Ureter (tissue), 1 donor: ENCODE results near the gene CHST15. TPM values are rescaled to one million over a fixed set of nuclear protein-coding genes. Genes with fewer than 3 reads are reported as not detected.

ENCODE experiments used
- DNase-seq: peaks from one replicate; pipeline ENCODE4 v3.0.0-alpha.2; 2020; ENCODE audit warnings: low spot score
- total RNA-seq: library from RNA; stranded (reverse); gene quantifications from one replicate; pipeline ENCODE4 v1.2.4, GENCODE V29; 2023
- donor health status: DM: yes; HTN: yes; CAD: no.

The CHST15 gene
- total RNA-seq, 1 donor from 2014 or later, result 15.7 TPM

DNA sequence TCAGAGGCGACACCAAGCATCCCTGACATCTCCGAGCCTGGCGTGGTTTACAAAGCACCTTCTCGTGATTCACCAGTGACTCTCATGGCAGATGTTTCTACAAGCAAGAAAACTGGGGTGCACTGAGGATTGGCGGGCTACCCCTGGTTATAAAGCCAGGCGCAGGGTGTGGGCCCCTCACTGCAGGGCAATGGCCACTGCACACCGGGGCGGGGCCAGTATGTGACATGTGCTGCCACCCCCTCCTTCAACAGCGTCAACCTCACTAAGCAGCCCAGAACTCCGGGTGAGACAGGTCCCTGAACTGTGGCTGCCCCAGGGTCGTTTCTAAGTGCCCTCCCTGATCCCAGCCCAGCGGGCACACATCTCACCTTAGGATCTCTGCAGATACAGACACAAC is 63.8 kb downstream of the CHST15 start:
- DNase-seq, result no peak

DNA sequence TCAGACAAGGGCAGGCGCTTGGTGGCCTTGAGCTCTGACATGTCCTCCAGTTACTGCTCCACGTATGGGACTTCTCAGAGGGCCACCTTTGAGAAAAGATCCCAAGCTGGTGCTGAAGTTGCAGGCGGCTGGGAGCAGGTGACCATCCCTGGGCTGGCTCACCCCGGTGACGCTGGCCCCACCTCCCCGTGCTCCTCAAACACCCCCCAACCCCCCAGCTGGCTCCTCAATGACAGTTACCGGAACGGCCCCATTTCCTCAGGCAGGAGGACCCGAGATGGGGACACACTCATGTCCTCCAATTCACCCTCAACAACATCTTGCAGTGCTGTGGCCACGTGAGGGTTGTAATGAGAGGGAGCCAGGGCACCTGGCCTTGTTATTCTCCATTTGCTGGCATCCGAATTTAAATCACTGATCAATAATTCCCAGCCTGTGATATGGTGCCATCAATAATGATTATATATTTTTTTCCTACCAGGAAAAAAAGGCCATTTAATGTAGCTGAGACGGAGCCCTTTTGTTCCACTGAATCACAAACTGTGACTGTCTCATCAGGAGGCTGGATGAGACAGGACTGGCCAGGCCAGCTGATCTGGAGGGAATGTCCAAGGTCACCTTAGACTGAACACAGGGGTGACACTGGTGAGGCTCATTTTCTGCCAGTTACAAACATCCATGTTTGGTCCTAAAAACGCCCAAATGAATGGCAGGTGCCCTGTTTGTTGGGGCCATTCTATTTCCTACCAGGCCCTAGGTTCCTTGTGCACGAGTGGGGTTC is 64.5 kb downstream of the CHST15 start:
- DNase-seq, result no peak

DNA sequence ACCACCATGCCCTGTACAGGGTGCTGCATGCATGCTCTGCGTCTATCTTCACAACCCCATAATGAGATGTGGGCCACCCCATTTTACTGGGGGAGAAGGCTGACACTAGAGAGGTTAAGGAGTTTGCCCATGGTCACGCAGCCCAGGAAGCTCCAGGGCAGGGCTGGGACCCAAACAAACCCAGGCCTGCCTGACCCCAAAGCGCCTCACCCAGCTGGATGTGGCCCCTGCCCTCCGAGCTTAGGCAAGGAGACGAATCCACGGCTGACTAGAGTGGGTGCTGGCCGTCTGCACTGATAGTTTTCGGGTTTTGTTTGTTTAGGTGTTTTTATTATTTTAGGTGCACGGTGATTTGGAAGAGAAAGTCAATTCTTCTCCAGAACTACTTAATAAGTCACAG is 65.7 kb downstream of the CHST15 start:
- no peak for DNase-seq

DNA sequence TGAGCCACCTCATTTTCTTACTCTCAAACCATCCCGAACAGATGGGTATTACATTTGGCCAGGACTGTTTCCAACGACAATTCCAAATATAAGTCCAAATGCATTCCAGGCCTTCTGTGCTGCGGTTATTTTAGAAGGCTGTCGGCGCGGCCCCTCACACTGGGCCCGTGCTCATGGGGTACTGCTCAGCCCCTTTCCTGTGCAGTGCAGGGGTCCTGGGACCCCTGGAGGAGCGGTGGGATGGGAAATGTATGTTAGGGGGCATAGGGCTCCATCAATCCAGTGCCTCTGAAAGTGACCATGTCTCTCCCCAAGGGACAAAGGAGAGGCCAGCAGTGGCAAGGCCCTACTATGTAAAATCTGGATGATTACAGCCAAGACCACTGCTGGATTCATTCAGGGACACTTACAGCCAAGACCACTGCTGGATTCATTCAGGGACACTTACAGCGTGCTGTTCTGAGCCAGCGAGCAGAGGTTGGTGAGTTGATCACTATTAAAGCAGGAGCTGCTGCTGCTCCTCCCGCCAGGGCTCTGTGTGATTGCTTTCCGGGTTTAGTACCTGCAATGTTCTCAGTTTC is 66.3 kb downstream of the CHST15 start:
- no peak for DNase-seq

DNA sequence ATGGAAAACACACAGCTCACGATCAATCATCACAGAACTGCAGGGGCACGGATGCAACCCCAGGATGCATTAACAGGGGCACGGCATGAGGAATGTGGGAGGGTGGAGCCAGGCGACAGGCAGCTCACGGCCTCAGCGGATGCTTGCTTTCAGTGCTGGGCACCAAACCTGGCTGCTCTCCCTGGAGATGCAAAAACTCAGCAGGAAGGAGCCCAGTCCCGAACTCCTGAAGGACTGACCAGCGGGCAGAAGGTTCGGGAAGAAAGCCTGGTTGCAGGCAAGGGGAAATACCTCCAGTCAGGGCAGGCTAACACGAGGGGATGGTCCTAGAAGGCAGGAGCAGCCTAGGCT is 66.8 kb downstream of the CHST15 start:
- DNase-seq, result no peak

DNA sequence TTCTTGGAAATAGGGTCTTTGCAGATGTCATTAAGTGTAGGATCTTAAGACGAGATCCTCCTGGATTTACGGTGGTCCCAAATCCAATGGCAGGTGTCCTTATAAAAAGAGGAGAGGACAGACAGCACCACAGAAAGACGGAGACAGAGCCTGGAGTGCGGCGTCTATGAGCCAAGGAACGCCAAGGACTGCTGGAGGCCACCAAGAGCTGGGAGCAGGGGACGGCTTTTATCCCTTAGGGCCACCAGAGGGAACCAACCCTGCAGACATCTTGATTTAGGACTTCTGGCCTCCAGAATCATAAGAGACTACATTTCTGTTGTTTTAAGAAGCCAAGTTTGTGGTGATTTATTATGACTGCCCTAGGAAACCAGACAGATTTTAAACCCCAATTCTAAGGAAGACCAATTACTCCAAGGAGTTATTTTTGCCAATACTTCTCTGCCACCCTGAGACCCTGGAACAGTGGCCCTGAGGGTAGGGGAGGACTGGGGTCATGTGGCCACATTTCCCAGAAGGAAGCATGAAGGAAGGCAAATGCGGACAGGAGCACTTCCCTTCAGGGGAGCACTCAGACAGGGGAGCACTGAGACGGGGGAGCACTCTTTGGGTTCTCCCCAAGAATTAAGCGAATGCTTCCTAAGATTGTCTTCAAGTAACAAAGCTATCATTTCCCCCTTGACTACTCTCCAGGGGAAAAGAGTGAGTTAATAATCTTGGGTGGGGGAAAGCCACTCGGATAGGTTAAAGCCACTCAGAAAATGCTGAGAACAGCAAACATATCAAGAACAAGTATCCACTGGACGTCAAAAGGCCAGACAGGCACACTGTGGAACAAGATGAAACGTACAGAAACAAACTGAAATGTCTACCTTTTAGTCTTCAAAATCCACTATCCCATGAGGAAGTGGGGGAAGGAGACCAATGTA is 67.5 kb downstream of the CHST15 start:
- no peak for DNase-seq

DNA sequence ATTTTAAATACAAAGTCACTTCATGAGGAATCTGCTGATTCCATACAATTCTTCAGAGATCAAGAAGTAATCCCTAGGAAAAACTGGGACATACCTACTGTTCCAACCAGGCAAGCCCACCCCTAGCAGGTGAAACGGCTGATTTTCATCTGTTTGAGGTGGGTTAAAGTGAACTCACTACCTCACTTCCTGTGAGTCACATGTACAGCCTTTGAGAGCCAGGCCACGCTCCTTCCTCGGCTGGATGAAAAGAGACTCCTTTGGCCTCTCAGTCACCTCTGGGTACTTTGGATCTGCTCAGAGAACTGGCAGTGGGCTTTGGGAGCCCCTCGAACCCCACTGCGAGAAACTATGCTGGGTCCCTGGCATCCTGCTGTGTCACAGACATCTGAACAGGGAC is 68.2 kb downstream of the CHST15 start:
- DNase-seq, result no peak

DNA sequence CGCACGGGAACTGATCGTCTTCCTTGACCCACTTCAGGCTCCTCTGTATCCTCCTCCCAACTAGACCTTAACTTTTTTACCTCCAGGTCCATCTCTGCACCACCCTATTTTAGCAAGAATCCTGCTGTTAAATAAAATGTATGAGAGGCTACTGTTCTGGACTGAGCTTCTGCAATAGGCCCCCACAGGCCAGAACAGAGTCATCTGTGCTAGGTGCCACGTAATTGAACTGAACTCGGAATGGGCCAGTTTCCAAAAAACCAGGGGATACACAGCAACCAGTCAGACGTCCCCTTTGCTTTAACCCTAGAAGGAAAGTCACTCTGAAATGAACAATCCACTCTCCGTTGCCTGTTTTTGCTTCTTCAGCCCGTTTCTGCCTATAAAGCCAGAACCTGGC is 71.3 kb downstream of the CHST15 start:
- no peak for DNase-seq

DNA sequence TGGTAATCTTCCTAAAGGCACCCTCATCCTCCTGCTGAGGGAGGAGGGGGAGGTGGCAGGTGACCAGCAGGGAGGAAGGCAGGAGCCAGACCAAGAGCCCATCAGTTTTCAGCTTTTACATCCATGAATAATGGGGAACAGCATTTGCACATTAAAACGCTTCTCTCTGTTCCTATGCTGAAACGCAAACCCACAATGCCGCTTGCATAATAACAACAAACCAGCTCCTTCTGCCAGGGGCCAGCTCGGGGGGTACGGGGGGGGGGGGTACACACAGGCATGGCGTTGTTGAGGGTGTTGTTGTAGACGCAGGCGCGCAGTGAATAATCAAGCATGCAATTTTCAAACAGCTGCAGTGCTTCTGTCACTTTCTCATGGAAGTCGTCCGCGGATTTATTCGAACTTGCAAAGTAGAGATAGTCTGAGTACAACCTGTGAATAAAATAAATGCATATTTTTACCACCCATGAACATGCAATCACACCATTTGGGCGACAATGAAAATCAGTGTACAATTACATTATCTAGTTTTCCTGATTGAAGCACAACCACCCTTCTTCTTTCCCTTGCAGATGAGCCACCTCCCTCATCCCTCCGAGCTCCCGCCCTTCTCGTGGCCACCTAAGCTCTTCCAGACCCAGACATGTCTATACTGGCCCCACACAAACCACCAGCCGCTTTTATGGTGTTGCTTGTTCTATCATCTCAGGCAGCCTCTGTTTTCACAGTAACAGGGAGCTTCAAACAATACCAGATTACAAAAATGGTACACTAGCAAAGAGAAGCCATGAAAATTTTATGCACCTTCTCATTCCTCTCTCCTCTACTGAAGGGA is 72.2 kb downstream of the CHST15 start:
- DNase-seq, result no peak

DNA sequence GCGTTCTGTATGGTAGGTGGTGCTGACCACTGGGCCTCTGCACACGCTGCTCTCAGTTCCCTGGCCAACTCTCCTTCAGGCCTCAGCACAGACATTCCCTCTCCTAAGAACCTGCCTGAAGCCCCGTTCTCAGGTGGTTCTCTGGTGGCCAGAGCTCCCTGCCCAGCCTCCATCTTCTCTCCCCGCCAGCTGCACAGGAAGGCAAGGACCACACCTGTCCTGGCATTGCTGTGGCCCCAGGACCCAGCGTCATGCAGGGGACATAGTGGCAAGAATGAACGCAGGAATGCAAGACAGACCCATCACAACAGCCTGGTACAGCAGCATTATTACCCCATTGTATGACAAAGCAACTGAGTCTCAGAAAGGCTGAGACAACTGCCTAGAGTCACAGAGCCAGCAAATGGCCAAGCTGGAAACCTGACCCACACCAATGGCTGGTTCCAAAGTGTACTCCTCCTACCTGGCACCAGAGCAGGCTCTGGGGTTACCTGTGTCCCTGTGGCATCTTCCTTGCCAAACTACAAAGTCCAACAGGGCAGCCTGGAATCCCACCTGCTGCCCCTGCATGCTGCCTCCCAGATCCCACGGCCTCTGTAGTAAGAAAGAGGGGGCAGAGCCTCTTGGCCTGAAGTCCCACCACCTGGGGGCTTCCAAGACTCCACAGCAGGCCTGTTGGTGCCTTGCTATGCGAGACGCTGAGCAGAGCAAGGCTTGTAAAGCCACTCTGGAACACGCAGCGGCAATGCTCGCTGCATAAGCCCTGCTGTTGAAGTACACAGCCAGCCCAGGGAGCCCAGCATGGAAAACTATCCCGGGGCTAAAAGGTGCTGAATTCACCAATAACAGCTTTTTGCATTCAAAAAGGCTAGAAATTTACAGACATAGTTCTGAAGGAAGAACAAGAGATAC is 73.3 kb downstream of the CHST15 start:
- DNase-seq, result no peak

DNA sequence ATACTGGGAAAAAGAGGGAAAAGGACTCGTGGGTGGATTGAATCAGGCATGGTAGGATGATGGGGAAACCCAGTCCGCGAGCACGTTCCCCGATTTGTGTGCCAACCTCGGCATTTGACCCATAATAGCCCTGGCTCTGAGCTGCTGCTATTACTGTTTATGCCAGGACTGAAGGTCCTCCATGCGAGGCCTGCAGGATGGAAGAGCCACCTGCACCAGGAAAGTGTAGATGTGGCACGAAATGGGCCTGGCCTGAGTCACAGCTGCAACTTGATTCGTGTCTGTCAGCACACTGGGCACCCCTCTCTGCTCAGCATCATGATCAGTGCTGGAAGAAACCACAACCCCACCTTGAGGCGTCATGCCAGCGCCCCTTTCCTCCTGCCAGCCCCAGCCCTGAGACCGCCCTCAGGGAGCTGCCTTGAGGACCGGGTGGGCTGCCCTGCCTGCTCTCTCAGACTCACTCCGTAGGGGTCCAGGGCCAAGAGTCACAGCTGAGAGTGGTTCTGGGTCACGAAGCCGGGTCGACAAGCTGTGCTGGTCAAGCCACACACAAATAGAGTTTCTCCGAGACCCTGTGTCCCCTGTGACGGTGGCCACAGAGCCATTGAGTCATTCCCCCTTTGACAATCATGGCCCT is 74.4 kb downstream of the CHST15 start:
- no peak for DNase-seq

DNA sequence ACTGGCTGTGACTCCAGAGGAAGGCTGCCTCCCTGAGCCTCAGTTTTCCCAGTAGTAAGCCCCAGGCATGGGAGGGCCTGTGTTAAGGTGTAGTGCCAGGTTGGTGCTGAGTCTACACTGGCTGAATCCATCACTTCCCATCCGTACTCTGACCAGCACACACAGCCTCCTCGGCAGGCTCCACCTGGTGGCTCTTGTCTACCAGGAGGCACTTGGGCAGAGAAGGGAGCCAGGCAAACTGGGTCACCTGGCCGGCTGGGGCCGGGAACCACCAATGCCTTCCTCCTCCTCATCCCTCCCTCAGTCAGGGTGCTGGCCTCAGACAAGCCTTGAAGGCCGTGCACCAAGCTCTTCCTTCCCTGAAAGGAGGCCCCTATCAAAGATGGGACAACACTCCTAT is 75.7 kb downstream of the CHST15 start:
- DNase-seq, result no peak

DNA sequence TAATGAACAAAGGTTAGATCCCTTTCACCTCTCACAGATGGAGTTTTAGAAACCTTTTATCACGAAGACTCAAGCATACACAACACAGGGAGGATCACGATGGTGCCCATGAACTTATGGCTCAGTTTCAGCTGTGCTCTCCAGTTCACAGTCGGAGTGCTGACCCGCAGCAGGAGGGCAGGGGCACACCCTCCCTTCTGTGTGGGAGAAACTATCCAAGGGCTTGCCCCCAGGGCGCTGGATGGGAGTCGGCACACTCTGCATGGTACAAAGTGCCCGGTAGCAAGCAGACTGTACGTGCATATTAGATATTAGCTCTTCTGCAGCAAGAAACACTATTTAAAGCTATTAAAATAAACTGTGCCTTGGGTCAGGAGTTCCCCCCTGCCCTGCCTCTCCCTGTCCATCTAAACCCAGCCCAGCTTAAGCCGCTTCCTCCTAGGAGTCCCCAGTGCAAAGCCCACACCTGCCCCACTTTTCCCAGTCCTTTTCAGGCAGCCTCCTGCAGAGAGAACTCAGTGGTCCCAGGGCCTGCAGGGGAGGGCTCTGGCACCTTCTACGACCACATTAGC is 76.5 kb downstream of the CHST15 start:
- DNase-seq, result no peak

DNA sequence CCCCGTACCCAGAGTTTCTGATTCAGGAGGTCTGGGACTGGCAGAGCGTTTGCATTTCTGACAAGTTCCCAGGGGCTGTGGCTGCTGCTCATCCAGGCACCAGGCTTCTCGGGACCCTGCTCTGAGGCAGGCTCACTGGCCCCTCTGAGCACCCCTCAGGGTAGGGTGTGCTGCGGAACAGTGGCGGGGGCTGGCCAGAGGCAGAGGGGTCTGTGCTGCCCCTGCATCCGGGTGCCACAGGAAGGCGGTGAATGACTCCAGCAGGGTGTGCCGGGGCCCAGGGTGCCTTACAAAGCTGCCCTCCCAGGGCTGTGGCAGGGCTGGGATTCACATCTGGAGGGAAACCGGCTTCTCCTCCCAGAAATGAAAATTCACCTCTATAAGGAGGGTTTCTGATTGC is 77.4 kb downstream of the CHST15 start:
- DNase-seq, result no peak

DNA sequence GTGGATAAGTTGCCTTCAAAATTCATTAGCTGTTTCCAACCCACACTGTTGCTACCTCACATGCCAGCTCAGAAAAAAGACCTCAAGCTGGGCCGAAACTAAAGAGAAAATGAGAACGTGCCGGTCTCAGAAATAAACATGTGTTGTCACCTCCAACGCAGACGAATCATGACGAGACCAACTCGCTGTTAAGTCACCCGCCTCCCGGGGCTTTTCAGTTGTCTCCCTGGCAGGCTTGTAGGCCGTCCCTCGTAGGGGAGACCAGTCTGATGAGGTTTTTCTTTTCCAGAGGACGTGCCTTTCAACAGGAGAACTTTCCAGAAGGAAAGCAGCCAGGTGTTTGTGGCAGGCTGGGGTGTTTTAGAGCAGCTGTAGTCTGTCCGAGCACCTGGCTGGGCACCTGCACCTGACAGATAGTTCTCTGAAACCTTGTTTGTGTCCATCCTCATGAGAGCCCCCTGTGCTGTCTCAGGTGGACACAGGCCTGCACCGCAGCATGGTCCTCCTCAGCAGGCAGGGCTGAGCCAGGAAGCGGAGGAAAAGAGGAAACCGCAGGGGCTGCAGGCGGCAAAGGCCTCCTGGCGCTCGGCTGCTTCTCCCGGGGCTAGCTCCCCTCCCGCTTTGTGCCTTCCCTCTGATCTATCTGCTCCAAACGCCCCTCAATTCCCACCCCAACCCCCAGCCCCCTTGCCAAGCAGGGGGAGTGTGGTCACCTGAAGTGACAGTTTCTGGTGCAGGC is 78.8 kb downstream of the CHST15 start:
- no peak for DNase-seq

DNA sequence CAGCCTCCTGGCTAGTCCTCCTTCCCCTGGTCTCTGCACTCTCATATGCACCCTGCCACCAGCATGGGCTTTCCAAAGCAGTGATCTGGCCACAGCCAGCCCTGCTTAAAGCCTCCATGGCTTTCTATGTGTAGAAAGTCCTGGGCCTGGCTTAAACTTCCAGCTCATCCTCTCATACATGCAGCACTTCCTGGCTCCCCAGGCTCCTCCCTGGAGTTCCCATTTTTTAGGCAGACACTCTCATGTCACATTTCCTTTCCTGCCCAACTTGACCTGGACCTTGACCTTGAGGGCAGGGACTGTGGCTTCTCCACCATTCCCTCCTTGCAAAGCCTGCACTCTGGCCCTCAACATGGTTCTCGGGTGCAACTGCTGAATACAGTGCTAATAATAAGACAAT is 79.5 kb downstream of the CHST15 start:
- no peak for DNase-seq

DNA sequence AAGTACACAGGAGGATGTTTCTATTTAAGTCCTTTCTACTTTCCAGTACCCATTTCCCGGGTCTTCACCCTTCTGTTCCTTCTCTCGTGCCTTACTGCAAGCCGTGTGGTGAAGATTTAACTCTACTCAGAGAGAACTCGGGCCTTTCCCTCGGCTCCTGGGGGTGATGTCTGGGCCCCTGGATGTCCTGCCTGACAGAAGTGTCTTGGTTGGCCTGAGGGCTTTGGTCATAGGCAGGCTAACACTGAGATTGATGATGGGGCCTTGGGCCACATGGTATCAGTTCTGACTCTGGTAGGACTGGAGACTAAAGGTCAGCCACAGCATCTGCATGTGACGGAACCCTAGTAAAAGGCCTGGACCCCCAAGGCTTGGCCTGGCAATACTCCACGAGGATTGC is 80.4 kb downstream of the CHST15 start:
- DNase-seq, result no peak

DNA sequence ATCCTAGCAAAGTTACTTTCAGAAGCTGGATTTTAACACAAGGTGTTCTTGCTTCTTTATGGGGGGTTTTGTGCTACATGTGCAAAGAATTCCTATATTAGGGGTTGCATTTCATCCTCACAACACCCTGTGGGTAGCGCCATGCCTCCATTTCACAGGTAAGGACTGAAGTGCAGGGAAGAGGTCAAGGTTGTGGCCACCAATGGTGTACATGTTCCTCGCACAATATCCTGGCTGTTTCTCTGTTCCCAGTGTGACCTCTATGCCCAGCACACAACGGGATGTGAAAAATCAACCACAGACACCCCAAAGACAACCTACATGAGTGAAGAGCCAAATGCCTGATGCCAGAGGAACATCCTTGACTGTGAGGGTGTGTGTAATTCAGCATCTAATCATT is 80.8 kb downstream of the CHST15 start:
- no peak for DNase-seq

DNA sequence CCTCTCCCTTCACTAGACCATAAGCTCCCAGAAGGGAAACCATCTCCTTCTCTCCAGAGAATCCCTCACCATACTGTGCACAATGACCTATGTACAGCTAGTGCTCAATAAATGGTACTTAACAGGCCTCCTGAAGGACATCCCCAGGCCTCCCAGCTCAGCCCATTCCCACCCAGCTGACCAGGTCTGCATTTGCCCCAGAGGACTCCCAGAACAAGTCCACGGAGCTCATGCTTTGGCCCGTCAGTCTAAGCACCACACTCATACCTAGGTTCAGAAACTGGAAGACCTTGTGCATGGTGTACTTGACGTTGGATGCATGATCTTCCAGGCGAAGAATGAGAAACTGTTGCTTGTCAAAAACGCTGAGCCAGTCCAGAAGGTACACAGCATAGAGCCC is 81.3 kb downstream of the CHST15 start:
- no peak for DNase-seq
